Fibroblast of skin of back (primary cell): ENCODE data around the gene YTHDF1.

Experiments
- DNase-seq: peaks from one replicate; pipeline ENCODE4 v3.0.0-alpha.2; 2013

The YTHDF1 gene

GRCh38 chr20:63248835-63249591 lies 33.1 kb upstream of the YTHDF1 start:
- no peak for DNase-seq

- DNase-seq = no peak
Measured at GRCh38 chr20:63247671-63248228, 31.8 kb upstream of the YTHDF1 start.

- DNase-seq = no peak
Measured at GRCh38 chr20:63246490-63247288, 30.8 kb upstream of the YTHDF1 start.

GRCh38 chr20:63244468-63244867 lies 28.5 kb upstream of the YTHDF1 start:
- no peak for DNase-seq

- no peak for DNase-seq
Measured at GRCh38 chr20:63243604-63244247, 27.8 kb upstream of the YTHDF1 start.

- no peak for DNase-seq
Measured at GRCh38 chr20:63242736-63243135, 26.8 kb upstream of the YTHDF1 start.

GRCh38 chr20:63241272-63241671 lies 25.3 kb upstream of the YTHDF1 start:
- DNase-seq = no peak

- DNase-seq = no peak
Measured at GRCh38 chr20:63240004-63240403, 24.1 kb upstream of the YTHDF1 start.

- no peak for DNase-seq
Measured at GRCh38 chr20:63239431-63239830, 23.5 kb upstream of the YTHDF1 start.

GRCh38 chr20:63238514-63239125 lies 22.7 kb upstream of the YTHDF1 start:
- peak; percentile 60 for DNase-seq

- DNase-seq = no peak
Measured at GRCh38 chr20:63238031-63238430, 22.1 kb upstream of the YTHDF1 start.

GRCh38 chr20:63236116-63236837 lies 20.3 kb upstream of the YTHDF1 start:
- DNase-seq = no peak

- DNase-seq = no peak
Measured at GRCh38 chr20:63235399-63235983, 19.6 kb upstream of the YTHDF1 start, which contains the start of gene BIRC7. Gene BIRC7, plus strand, starts transcription at chr20:63235905. Its CDS starts 192 bp downstream, at chr20:63236097.

GRCh38 chr20:63234693-63235398 lies 18.9 kb upstream of the YTHDF1 start:
- no peak for DNase-seq

GRCh38 chr20:63233924-63234323 lies 18.0 kb upstream of the YTHDF1 start:
- no peak for DNase-seq

- DNase-seq = no peak
Measured at GRCh38 chr20:63233061-63233344, 17.1 kb upstream of the YTHDF1 start.

- DNase-seq = peak; percentile 99
Measured at GRCh38 chr20:63232235-63233060, 16.5 kb upstream of the YTHDF1 start.

GRCh38 chr20:63230800-63231268 lies 14.9 kb upstream of the YTHDF1 start:
- DNase-seq = peak; percentile 77

GRCh38 chr20:63228806-63229205 lies 12.9 kb upstream of the YTHDF1 start:
- no peak for DNase-seq

- DNase-seq = no peak
Measured at GRCh38 chr20:63227260-63227659, 11.3 kb upstream of the YTHDF1 start.
